HG03565 (cell line): ENCODE data around the gene MAPK10.

Experiments used
- ATAC-seq: cut with Tn5 transposase; IDR thresholded peaks from one replicate; pipeline ENCODE4 v1.9.1; 2021; ENCODE audit warnings: mild to moderate bottlenecking, moderate library complexity; ENCODE audit not compliant: unreplicated experiment

MAPK10 gene

DNA sequence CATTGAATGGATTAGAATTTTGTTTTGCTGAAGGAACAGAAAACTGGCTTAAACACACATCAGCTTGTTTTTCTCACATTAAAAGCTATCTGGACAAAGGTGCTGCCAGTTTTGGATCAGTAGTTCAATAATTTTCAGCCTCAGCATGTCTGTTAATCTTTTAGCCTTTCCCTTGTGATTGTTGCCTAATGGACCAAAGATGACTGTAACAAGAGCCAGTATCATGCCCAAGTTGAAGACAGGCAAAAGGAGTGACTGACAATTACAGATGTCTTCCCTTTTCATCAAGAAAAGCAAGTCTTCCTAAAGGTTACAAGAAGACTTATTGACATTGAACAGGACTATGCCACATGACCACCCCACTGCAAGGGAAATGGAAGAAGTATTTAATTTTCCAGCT lies 419.7 kb downstream of the MAPK10 start:
- no peak for ATAC-seq
